ENCODE measurements around the gene THEMIS2.

GRCh38 chr1:27869719-27870085 is 2.6 kb upstream of the THEMIS2 start:
- TF ChIP-seq EP300 (IDR thresholded peaks at IDR 0.05; ENCODE audit: borderline replicate concordance) (no peak), MAX (IDR thresholded peaks at IDR 0.05) (no peak), YY1 (IDR thresholded peaks at IDR 0.05; ENCODE audit: low read depth) (no peak), RAD21 (IDR thresholded peaks at IDR 0.05; ENCODE audit: low read depth) (no peak), FOXM1 (IDR thresholded peaks at IDR 0.05; ENCODE audit: borderline replicate concordance, low read depth) (no peak), CEBPB (IDR thresholded peaks at IDR 0.05) (no peak), ZBTB7A (IDR thresholded peaks at IDR 0.05; ENCODE audit: low read depth) (no peak), REST (IDR thresholded peaks at IDR 0.05; ENCODE audit: low read depth) (no peak), CREB1 (IDR thresholded peaks at IDR 0.05; ENCODE audit: low read depth) (no peak)

Data from Ishikawa (cell line).